Adrenal gland (tissue), 12 donors: Measurements from ENCODE around the gene DGLUCY. TPM values are rescaled to one million over a fixed set of nuclear protein-coding genes. Genes with fewer than 3 reads are reported as not detected.
A peak's percentile ranks its signal among the peaks of the same experiment; 100 is the strongest.

Source experiments
- DNase-seq, 7 donors: peaks; one replicate each; pipeline ENCODE4 v3.0.0-alpha.2; 2019 to 2020
- H3K27ac ChIP-seq, 5 donors: fragments of 200-600 bp; sonication (generic) in 4 of 5; 1 replicate in 3 of 5; 2 replicates in 2 of 5; pipeline versions ENCODE4 v1.5.1 to v1.8.0; 2016 to 2020; ENCODE audit warnings: mild to moderate bottlenecking in 1 of 5
- H3K27me3 ChIP-seq: fragments of 200-600 bp; 2 replicates; pipeline ENCODE4 v1.8.0; 2021
- H3K36me3 ChIP-seq, 2 donors: fragments of 200-600 bp; replicated peaks in 1 of 2; 1 replicate in 1 of 2; 2 replicates in 1 of 2; pipeline versions ENCODE4 v1.5.1 to v1.8.0; 2018 to 2022
- H3K4me1 ChIP-seq, 2 donors: fragments of 200-600 bp; replicated peaks in 1 of 2; 1 replicate in 1 of 2; 2 replicates in 1 of 2; pipeline versions ENCODE4 v1.5.1 to v1.8.0; 2018 to 2021
- H3K4me3 ChIP-seq, 4 donors: fragments of 200-600 bp; sonication (generic) in 3 of 4; one replicate each; pipeline ENCODE4 v1.5.1; 2016 to 2018
- H3K9me3 ChIP-seq, 3 donors: fragments of 200-600 bp; sonication (generic) in 1 of 3; replicated peaks in 1 of 3; 1 replicate in 2 of 3; 2 replicates in 1 of 3; pipeline versions ENCODE4 v1.5.1 to v1.8.0; 2016 to 2021
- CTCF ChIP-seq, 6 experiments: fragments of 450-650 bp in 4 of 6; fragments of 200-600 bp in 2 of 6; sonication (generic) in 1 of 6; IDR thresholded peaks; 1 replicate in 5 of 6; 2 replicates in 1 of 6; pipeline versions ENCODE4 v1.5.1 to v1.8.0; 2016 to 2021; ENCODE audit warnings: antibody characterized with exemption in 6 of 6, mild to moderate bottlenecking in 2 of 6, moderate library complexity in 1 of 6
- POLR2A ChIP-seq, 2 donors: fragments of 450-650 bp; IDR thresholded peaks; one replicate each; pipeline ENCODE4 v1.6.1; 2017; ENCODE audit warnings: antibody characterized with exemption in 2 of 2, mild to moderate bottlenecking in 2 of 2, moderate library complexity in 1 of 2
- WGBS, 4 donors: extraction: QIAGEN DNeasy Blood & Tissue Kit in 2 of 4; methylation state at CpG; one replicate each; pipeline versions ENCODE4 v1.1.5 to v1.1.7; 2013 to 2017; 5-methylcytosine and 5-hydroxymethylcytosine counted together
- intact Hi-C, 2 donors: fragments of 100-400 bp; cut with DNase I; formaldehyde crosslinking; loops; one replicate each; pipeline versions ENCODE4 v1.14.1 to v1.15.0; 2022 to 2023
- polyA plus RNA-seq, 3 donors: library from polyadenylated mRNA; stranded (reverse); fragments of 200-250 nt in 2 of 3; fragments of 350-450 nt in 1 of 3; fragmentation: Illumina TruSeq in 1 of 3; extraction: RNeasy Lipid Tissue Mini Kit (QIAGEN cat#74804) in 1 of 3; gene quantifications; one replicate each; pipeline ENCODE4 v1.2.3, GENCODE V29; 2013 to 2014
- total RNA-seq, 9 donors: library from RNA; depleted of rRNA in 4 of 9; stranded (reverse); fragments of >200 nt in 4 of 9; fragments of 120-200 nt in 1 of 9; fragmentation: NEBNext Ultra II Directional in 1 of 9; extraction: Animal tissue kit (Norgen Biotek cat#: 25700) in 1 of 9; gene quantifications; one replicate each; pipeline versions ENCODE4 v1.1.0 to v1.2.4, GENCODE V29; 2013 to 2023
- donor health status: healthy with polysubstance abuse.
- donor health status: Bipolar disorder and iron deficiency.
- donor health status: DM: yes; HTN: yes; CAD: no.
- donor health status: DM: no; HTN: no; CAD: no.
- donor health status: DM: no; HTN: no; CAD: no.
- donor health status: DM: yes; HTN: yes; CAD: no.

The DGLUCY gene
- total and polyA plus RNA-seq, 12 donors, result 48.9 to 93.4 (median 70.9) TPM

- TF ChIP-seq CTCF (IDR thresholded peaks at IDR 0.05) (no peak), POLR2A (IDR thresholded peaks at IDR 0.05) (no peak)
- DNase-seq, result peak; percentile 60 to 90 (median 88)
- Histone ChIP-seq H3K27me3 (no peaks in the 10 kb centered on the region), H3K27ac (peak overlapping the region in 3 of 5 donors; percentile 45 to 62 (median 50)), H3K9me3 (no peaks in the 10 kb centered on the region), H3K36me3 (peaks cover 0 to 54% of the 10 kb centered on the region in 2 donors), H3K4me1 (peaks cover 4 to 8% of the 10 kb centered on the region in 2 donors), H3K4me3 (no peak overlapping the region)
- 20 to 57% (median 36%) methylated on average over 1 of the region's 1 CpG for WGBS, 4 donors
- intact Hi-C loops, result no loop called here
Measured at GRCh38 chr14:91164676-91165075, 50.8 kb downstream of the DGLUCY start.

GRCh38 chr14:91167380-91167770 is 53.5 kb downstream of the DGLUCY start:
- intact Hi-C loops, result no loop called here
- Histone ChIP-seq H3K27ac (no peak overlapping the region), H3K36me3 (peaks cover 0 to 38% of the 10 kb centered on the region in 2 donors), H3K4me3 (no peak overlapping the region), H3K27me3 (no peaks in the 10 kb centered on the region), H3K9me3 (no peaks in the 10 kb centered on the region), H3K4me1 (peaks cover 12 to 14% of the 10 kb centered on the region in 2 donors)
- WGBS, 4 donors, result 92 to 100% (median 94%) methylated on average over 3 to 5 of the region's 5 CpGs
- TF ChIP-seq POLR2A (IDR thresholded peaks at IDR 0.05) (no peak), CTCF (IDR thresholded peaks at IDR 0.05) (no peak)
- no peak for DNase-seq

- 54 to 84% (median 75%) methylated on average over 6 to 8 of the region's 8 CpGs for WGBS, 4 donors
- Histone ChIP-seq H3K27me3 (no peaks in the 10 kb centered on the region), H3K4me1 (peaks cover 7 to 12% of the 10 kb centered on the region in 2 donors), H3K4me3 (no peak overlapping the region), H3K36me3 (peaks cover 0 to 41% of the 10 kb centered on the region in 2 donors), H3K27ac (peak overlapping the region in 1 of 5 donors; percentile 43), H3K9me3 (no peaks in the 10 kb centered on the region)
- intact Hi-C loops, result loop anchor here in 1 of 2 donors (5.0 kb wide), 1 partner anchor 268 kb away; no protein-coding TSS in a partner anchor
- DNase-seq, result no peak
- TF ChIP-seq CTCF (IDR thresholded peaks at IDR 0.05), result no peak
- TF ChIP-seq POLR2A (IDR thresholded peaks at IDR 0.05), result no peak
Measured at GRCh38 chr14:91169951-91170350, 56.1 kb downstream of the DGLUCY start.

GRCh38 chr14:91170504-91171121 is 56.7 kb downstream of the DGLUCY start:
- Histone ChIP-seq H3K4me3 (no peak overlapping the region), H3K36me3 (peaks cover 0 to 41% of the 10 kb centered on the region in 2 donors), H3K27ac (peak overlapping the region in 1 of 5 donors; percentile 43), H3K4me1 (peaks cover 5 to 10% of the 10 kb centered on the region in 2 donors), H3K9me3 (no peaks in the 10 kb centered on the region), H3K27me3 (no peaks in the 10 kb centered on the region)
- intact Hi-C loops, result loop anchor here in 1 of 2 donors (5.0 kb wide), 1 partner anchor 268 kb away; no protein-coding TSS in a partner anchor
- 35 to 60% (median 39%) methylated on average over 7 to 9 of the region's 9 CpGs for whole genome bisulfite sequencing, 4 donors
- DNase-seq, result peak in 5 of 7 donors; percentile 44 to 73 (median 54)
- TF ChIP-seq POLR2A (IDR thresholded peaks at IDR 0.05) (no peak), CTCF (IDR thresholded peaks at IDR 0.05) (no peak)
